Breast epithelium (tissue), 4 donors: ENCODE results near the gene CDCA4. TPM values are rescaled to one million over a fixed set of nuclear protein-coding genes. Genes with fewer than 3 reads are reported as not detected.
"Not testable (repeated sequence)": the region's sequence is repeated elsewhere in the genome, so short reads cannot be mapped to it uniquely, and the experiment has no call there.

ENCODE experiments used
- DNase-seq, 2 donors: peaks; one replicate each; pipeline ENCODE4 v3.0.0-alpha.2; 2019; ENCODE audit warnings: low spot score in 2 of 2
- H3K27ac ChIP-seq, 2 donors: fragments of 200-600 bp; sonication (generic) in 1 of 2; one replicate each; pipeline ENCODE4 v1.5.1; 2016 to 2019; ENCODE audit warnings: mild to moderate bottlenecking in 1 of 2
- H3K27me3 ChIP-seq, 2 donors: fragments of 200-600 bp; sonication (generic) in 1 of 2; one replicate each; pipeline versions ENCODE4 v1.5.1 to v1.6.0; 2017 to 2019; ENCODE audit warnings: control low read depth in 1 of 2, mild to moderate bottlenecking in 1 of 2
- H3K36me3 ChIP-seq: fragments of 200-600 bp; one replicate; pipeline ENCODE4 v1.5.1; 2019
- H3K4me1 ChIP-seq, 2 donors: fragments of 200-600 bp; sonication (generic); one replicate each; pipeline ENCODE4 v1.5.1; 2016 to 2019; ENCODE audit warnings: control low read depth in 1 of 2
- H3K4me3 ChIP-seq, 3 donors: fragments of 200-600 bp; sonication (generic); 1 replicate in 2 of 3; 2 replicates in 1 of 3; pipeline ENCODE4 v1.5.1; 2016 to 2019; ENCODE audit warnings: mild to moderate bottlenecking in 3 of 3, moderate library complexity in 2 of 3
- H3K9me3 ChIP-seq, 2 donors: fragments of 200-600 bp; sonication (generic) in 1 of 2; one replicate each; pipeline ENCODE4 v1.5.1; 2016 to 2019; ENCODE audit warnings: control low read depth in 1 of 2
- POLR2A ChIP-seq: fragments of 450-650 bp; IDR thresholded peaks from one replicate; pipeline ENCODE4 v1.6.1; 2016; ENCODE audit warnings: antibody characterized with exemption, mild to moderate bottlenecking, moderate library complexity
- POLR2AphosphoS5 ChIP-seq, 3 donors: sonication (generic); formaldehyde crosslinking; IDR thresholded peaks; one replicate each; pipeline ENCODE4 v1.6.1; 2017; ENCODE audit warnings: antibody characterized with exemption in 3 of 3
- intact Hi-C: fragments of 100-400 bp; cut with DNase I; formaldehyde crosslinking; loops from one replicate; pipeline ENCODE4 v1.15.1; 2023; ENCODE audit warnings: low total_unique reads
- total RNA-seq, 3 donors: library from RNA; depleted of rRNA; stranded (reverse); fragments of >200 nt; gene quantifications; one replicate each; pipeline ENCODE4 v1.1.0, GENCODE V29; 2016
- TF ChIP-seq, protein P1 (sequence below), 3 donors: fragments of 450-650 bp; IDR thresholded peaks; one replicate each; pipeline ENCODE4 v1.5.1; 2016 to 2017; ENCODE audit warnings: antibody characterized with exemption in 3 of 3, mild to moderate bottlenecking in 3 of 3, moderate library complexity in 3 of 3

Gene CDCA4
- total RNA-seq, 3 donors from 2014 or later: 5.1 to 10.4 (median 10.2) TPM

DNA sequence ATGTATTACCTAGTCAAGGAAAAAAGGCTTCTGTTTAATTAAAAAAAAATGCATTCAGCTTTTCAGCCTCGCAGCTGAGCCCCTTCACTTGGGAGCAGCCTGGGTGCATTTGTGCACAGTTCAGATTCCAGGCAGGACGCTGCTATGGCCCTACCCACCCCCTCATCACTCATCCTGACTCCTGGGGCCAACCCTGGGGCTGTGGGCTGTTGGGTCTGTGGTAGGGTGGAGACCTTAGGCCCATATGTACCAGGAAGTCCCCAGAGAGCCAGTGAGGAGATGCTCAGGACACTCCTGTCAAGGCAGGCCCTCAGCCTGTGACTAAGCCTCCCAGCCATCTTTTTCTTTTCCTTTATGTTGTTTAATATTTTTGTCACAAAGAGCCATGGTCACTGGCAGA lies 9.3 kb upstream of the CDCA4 start:
- H3K36me3 ChIP-seq: no peaks in the 10 kb centered on the region
- H3K4me3 ChIP-seq: no peak overlapping the region
- DNase-seq: no peak
- intact Hi-C loops: no loop called here
- no peak overlapping the region for H3K27ac ChIP-seq
- H3K27me3 ChIP-seq: no peaks in the 10 kb centered on the region
- no peaks in the 10 kb centered on the region for H3K9me3 ChIP-seq
- TF ChIP-seq POLR2AphosphoS5 (IDR thresholded peaks at IDR 0.05) (no peak), POLR2A (no peak)
- TF ChIP-seq, protein P1, sequence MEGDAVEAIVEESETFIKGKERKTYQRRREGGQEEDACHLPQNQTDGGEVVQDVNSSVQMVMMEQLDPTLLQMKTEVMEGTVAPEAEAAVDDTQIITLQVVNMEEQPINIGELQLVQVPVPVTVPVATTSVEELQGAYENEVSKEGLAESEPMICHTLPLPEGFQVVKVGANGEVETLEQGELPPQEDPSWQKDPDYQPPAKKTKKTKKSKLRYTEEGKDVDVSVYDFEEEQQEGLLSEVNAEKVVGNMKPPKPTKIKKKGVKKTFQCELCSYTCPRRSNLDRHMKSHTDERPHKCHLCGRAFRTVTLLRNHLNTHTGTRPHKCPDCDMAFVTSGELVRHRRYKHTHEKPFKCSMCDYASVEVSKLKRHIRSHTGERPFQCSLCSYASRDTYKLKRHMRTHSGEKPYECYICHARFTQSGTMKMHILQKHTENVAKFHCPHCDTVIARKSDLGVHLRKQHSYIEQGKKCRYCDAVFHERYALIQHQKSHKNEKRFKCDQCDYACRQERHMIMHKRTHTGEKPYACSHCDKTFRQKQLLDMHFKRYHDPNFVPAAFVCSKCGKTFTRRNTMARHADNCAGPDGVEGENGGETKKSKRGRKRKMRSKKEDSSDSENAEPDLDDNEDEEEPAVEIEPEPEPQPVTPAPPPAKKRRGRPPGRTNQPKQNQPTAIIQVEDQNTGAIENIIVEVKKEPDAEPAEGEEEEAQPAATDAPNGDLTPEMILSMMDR (IDR thresholded peaks at IDR 0.05): no peak
- H3K4me1 ChIP-seq: no peaks in the 10 kb centered on the region

DNA sequence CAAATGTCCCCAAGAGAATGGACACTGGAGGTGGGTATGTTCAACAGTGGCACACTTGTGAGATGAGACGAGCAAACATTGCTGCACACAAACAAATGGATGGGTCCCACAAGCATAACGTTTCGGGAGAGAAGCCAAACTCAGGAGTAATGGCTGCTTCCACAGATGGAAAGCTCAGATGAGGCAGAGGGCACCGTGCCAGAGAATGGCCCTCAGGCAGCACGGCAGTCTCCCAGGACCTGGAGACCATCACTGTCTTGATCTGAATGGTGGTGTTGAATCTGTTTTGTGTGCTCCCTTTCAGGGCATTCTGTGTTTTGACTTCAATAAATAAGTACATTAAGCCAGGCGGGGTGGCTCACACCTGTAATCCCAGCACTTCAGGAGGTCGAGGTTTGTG lies 8.5 kb upstream of the CDCA4 start:
- H3K27me3 ChIP-seq: no peaks in the 10 kb centered on the region
- intact Hi-C loops: no loop called here
- TF ChIP-seq, protein P1 (IDR thresholded peaks at IDR 0.05): no peak
- no peak for TF ChIP-seq POLR2A
- no peak for TF ChIP-seq POLR2AphosphoS5 (IDR thresholded peaks at IDR 0.05)

DNA sequence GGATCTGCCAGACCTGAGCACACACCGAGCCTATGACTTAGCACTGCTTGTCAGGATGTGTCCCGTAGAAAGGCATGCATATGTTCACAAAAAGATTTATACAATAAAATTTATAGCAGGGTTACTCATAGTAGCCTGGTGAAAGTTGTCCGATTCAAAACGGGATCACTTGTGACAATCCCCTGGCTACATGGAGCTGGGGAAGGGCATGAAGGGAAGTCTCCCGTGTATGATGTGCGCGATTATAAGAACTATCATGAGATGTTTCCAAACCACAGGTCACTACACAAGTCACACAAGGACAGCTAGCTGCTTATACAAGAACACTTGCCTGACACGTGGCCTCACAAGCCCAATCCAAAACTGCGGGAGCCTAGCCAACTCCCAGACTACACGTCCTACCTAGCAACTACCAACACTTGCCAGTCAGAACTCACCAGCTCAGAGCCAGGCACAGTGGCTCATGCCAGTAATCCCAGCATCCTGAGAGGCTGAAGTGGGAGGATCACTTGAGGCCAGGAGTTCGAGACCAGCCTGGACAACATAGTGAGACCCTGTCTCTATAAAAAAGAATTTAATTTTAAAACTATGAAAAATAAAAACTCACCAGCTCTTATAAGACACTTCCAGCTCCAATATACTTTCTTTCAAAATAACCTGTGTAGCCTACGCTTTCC lies 7.5 kb upstream of the CDCA4 start:
- DNase-seq: peak; percentile 39 to 84
- H3K36me3 ChIP-seq: no peaks in the 10 kb centered on the region
- intact Hi-C loops: no loop called here

More for the DNA sequence above, 8.5 kb upstream of the CDCA4 start:
- Histone ChIP-seq H3K4me3 (no peak overlapping the region), H3K9me3 (no peaks in the 10 kb centered on the region), H3K36me3 (no peaks in the 10 kb centered on the region), H3K27ac (peak overlapping the region in 1 of 2 donors; percentile 29), H3K4me1 (no peaks in the 10 kb centered on the region)
- peak in 1 of 2 donors; percentile 76 for DNase-seq

DNA sequence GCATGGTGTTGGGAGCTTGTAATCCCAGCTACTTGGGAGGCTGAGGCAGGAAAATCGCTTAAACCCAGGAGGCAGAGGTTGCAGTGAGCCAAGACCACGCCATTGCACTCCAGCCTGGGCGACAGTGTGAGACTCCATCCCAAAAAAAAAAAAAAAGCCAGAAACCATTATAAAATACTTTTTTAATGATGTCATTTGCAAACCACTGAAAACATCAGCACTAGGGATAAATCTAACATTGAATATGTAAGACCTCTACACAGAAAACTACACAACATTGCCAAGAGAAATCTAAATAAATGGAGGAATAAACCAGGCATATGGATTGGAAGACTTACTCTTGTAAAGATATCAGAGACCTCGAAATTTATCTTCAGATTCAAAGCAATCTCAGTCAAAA lies 6.8 kb upstream of the CDCA4 start:
- H3K4me3 ChIP-seq, DNase-seq, H3K9me3 ChIP-seq, H3K27ac ChIP-seq, H3K27me3 ChIP-seq, H3K4me1 ChIP-seq, intact Hi-C loops, H3K36me3 ChIP-seq: not testable (repeated sequence)

More for the DNA sequence above, 7.5 kb upstream of the CDCA4 start:
- Histone ChIP-seq H3K4me3 (no peak overlapping the region), H3K4me1 (no peaks in the 10 kb centered on the region), H3K9me3 (no peaks in the 10 kb centered on the region), H3K27me3 (no peaks in the 10 kb centered on the region), H3K27ac (no peak overlapping the region)
- TF ChIP-seq, protein P1 (IDR thresholded peaks at IDR 0.05): no peak

DNA sequence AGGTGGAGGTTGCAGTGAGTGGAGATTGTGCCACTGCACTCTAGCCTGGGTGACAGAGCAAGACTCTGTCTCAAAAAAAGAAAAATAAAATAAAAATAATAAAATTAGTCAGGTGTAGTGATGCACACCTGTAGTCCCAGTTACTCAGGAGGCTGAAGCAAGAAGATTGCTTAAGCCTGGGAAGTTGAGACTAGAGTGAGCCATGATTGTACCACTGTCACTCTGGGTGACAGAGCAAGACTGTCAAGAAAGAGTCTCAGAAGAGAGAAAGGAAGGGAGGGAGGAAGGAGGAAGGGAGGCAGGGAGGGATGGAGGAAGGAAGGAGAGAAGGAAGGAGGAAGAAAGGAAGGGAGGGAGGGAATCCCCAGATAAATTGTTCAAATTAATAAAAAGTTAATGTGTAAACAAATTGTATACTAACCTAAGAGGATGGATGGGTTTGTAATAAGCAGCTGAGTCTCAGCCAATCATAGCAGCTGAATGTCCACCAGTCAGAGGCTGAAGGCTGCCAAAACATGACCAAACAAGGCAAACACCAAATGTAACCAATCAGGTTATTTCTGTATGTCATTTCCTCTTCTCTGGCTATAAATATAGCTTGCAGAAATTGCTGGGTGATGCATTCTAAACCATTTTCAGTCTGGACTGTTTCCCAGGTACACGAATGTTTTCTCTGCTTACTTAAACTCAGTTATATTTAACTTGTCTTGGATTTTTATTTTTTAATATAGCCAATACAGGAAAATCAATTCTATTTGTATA lies 6.1 kb upstream of the CDCA4 start:
- H3K27ac ChIP-seq: no peak overlapping the region

More for the DNA sequence above, 6.1 kb upstream of the CDCA4 start:
- no peaks in the 10 kb centered on the region for H3K4me1 ChIP-seq
- TF ChIP-seq POLR2A (no peak), POLR2AphosphoS5 (IDR thresholded peaks at IDR 0.05) (no peak)
- TF ChIP-seq, protein P1 (IDR thresholded peaks at IDR 0.05): no peak
- no peak overlapping the region for H3K4me3 ChIP-seq
- H3K27me3 ChIP-seq: no peaks in the 10 kb centered on the region
- intact Hi-C loops: no loop called here
- H3K36me3 ChIP-seq: no peaks in the 10 kb centered on the region
- H3K9me3 ChIP-seq: no peaks in the 10 kb centered on the region
- DNase-seq: no peak
